ENCODE measurements around the gene MAST2. TPM values are rescaled to one million over a fixed set of nuclear protein-coding genes. Genes with fewer than 3 reads are reported as not detected.

The MAST2 gene
- total and polyA plus RNA-seq, 2 of the 13 experiments (the other 11 are each of a cell fraction or from before 2014, with no cell fraction given), result 15.3 to 23.0 TPM

- no peak for TF ChIP-seq SKIL (CRISPR knock-in tag; IDR thresholded peaks at IDR 0.05; ENCODE audit: borderline replicate concordance)
- TF ChIP-seq ZNF44 (CRISPR knock-in tag; IDR thresholded peaks at IDR 0.05), result no peak
- TF ChIP-seq, protein P1, sequence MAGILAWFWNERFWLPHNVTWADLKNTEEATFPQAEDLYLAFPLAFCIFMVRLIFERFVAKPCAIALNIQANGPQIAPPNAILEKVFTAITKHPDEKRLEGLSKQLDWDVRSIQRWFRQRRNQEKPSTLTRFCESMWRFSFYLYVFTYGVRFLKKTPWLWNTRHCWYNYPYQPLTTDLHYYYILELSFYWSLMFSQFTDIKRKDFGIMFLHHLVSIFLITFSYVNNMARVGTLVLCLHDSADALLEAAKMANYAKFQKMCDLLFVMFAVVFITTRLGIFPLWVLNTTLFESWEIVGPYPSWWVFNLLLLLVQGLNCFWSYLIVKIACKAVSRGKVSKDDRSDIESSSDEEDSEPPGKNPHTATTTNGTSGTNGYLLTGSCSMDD (CRISPR knock-in tag; IDR thresholded peaks at IDR 0.05), result no peak
- TF ChIP-seq, protein P2, sequence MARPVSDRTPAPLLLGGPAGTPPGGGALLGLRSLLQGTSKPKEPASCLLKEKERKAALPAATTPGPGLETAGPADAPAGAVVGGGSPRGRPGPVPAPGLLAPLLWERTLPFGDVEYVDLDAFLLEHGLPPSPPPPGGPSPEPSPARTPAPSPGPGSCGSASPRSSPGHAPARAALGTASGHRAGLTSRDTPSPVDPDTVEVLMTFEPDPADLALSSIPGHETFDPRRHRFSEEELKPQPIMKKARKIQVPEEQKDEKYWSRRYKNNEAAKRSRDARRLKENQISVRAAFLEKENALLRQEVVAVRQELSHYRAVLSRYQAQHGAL (CRISPR knock-in tag; IDR thresholded peaks at IDR 0.05; ENCODE audit: not compliant biosample characterization), result no peak
- TF ChIP-seq KDM5B (CRISPR knock-in tag; IDR thresholded peaks at IDR 0.05; ENCODE audit: borderline replicate concordance), result no peak
- TF ChIP-seq MTF2 (CRISPR knock-in tag; IDR thresholded peaks at IDR 0.05; ENCODE audit: borderline replicate concordance), result no peak
- TF ChIP-seq RFX3 (CRISPR knock-in tag; IDR thresholded peaks at IDR 0.05), result no peak
- TF ChIP-seq IKZF5 (CRISPR knock-in tag; IDR thresholded peaks at IDR 0.05), result no peak
- TF ChIP-seq MXD3 (CRISPR knock-in tag; IDR thresholded peaks at IDR 0.05), result no peak
- TF ChIP-seq HNF4G (IDR thresholded peaks at IDR 0.05; ENCODE audit: borderline replicate concordance, low read depth, low read length), result peak; percentile 65
- no peak for TF ChIP-seq HNF4G (CRISPR knock-in tag; IDR thresholded peaks at IDR 0.05; ENCODE audit: borderline replicate concordance, low read depth)
- TF ChIP-seq TBP (CRISPR knock-in tag; IDR thresholded peaks at IDR 0.05), result no peak
- no peak for TF ChIP-seq KMT2A (CRISPR knock-in tag; IDR thresholded peaks at IDR 0.05)
- TF ChIP-seq TRIM24 (CRISPR knock-in tag; IDR thresholded peaks at IDR 0.05), result no peak
- TF ChIP-seq ZBTB37 (CRISPR knock-in tag; IDR thresholded peaks at IDR 0.05), result no peak
- no peak for TF ChIP-seq GMEB2 (CRISPR knock-in tag; IDR thresholded peaks at IDR 0.05; ENCODE audit: low read depth)
- TF ChIP-seq ZIK1 (CRISPR knock-in tag; IDR thresholded peaks at IDR 0.05; ENCODE audit: borderline replicate concordance, low read depth), result no peak
- no peak for TF ChIP-seq FOXK2 (IDR thresholded peaks at IDR 0.05)
- no peak for TF ChIP-seq SMAD3 (CRISPR knock-in tag; IDR thresholded peaks at IDR 0.05)
- TF ChIP-seq MLLT10 (CRISPR knock-in tag; IDR thresholded peaks at IDR 0.05), result no peak
- TF ChIP-seq ELF4 (CRISPR knock-in tag; IDR thresholded peaks at IDR 0.05; ENCODE audit: borderline replicate concordance), result no peak
- no peak for TF ChIP-seq ARHGAP35 (CRISPR knock-in tag; IDR thresholded peaks at IDR 0.05; ENCODE audit: borderline replicate concordance)
Observed at GRCh38 chr1:46003315-46003714, 199.9 kb downstream of the MAST2 start (continued).

Data from HepG2 (cell line).